H1 (cell line): Measurements from ENCODE around the gene NASP. TPM values are rescaled to one million over a fixed set of nuclear protein-coding genes. Genes with fewer than 3 reads are reported as not detected.

ENCODE experiments used
- CTCF ChIA-PET: fragments of 300-600 bp; sonication (Branson Sonifier 250); formaldehyde crosslinking; loops from one replicate; lab custom pipeline; 2021; ENCODE audit not compliant: partially characterized antibody; lab: Charles Lee
- POLR2A ChIA-PET: fragments of 300-600 bp; sonication (Branson Sonifier 250); formaldehyde crosslinking; loops from one replicate; lab custom pipeline; 2021; ENCODE audit warnings: inconsistent platforms; ENCODE audit not compliant: partially characterized antibody; lab: Charles Lee
- DNase-seq, 2 experiments: peaks; one replicate each; pipeline versions ENCODE4 v3.0.0 to v3.0.0-alpha.2; 2010 to 2022; ENCODE audit warnings: low spot score in 2 of 2, low read depth in 1 of 2, mixed read lengths in 1 of 2
- FAIRE-seq: peaks from 2 replicates; lab custom pipeline; 2011; peaks lifted over from hg19 to GRCh38; lab: Jason Lieb, UNC
- H2AFZ ChIP-seq: 2 replicates; pipeline ENCODE4 v1.8.1; 2012; ENCODE audit warnings: low read length, inconsistent platforms
- H2AK5ac ChIP-seq: 2 replicates; pipeline ENCODE4 v1.6.1; 2013; ENCODE audit warnings: low read depth, low read length
- H2BK120ac ChIP-seq: replicated peaks from 2 replicates; pipeline ENCODE3; 2013; ENCODE audit warnings: low read depth, low read length, inconsistent platforms
- H2BK12ac ChIP-seq: 2 replicates; pipeline ENCODE4 v1.6.1; 2013; ENCODE audit warnings: low read depth, low read length
- H2BK15ac ChIP-seq: 2 replicates; pipeline ENCODE4 v1.6.1; 2013; ENCODE audit warnings: low read length
- H2BK20ac ChIP-seq: 2 replicates; pipeline ENCODE4 v1.6.1; 2013; ENCODE audit warnings: low read length
- H2BK5ac ChIP-seq: 2 replicates; pipeline ENCODE4 v1.6.1; 2013; ENCODE audit warnings: low read depth, low read length
- H3K14ac ChIP-seq: 2 replicates; pipeline ENCODE4 v1.6.1; 2013; ENCODE audit warnings: inconsistent platforms; ENCODE audit not compliant: insufficient read length
- H3K18ac ChIP-seq: 2 replicates; pipeline ENCODE4 v1.6.1; 2013; ENCODE audit warnings: low read length; ENCODE audit errors: extremely low read depth
- H3K23ac ChIP-seq: 2 replicates; pipeline ENCODE4 v1.6.1; 2013; ENCODE audit warnings: inconsistent platforms; ENCODE audit not compliant: insufficient read length
- H3K23me2 ChIP-seq: 2 replicates; pipeline ENCODE4 v1.6.1; 2013; ENCODE audit warnings: low read depth, low read length
- H3K27ac ChIP-seq: 2 replicates; pipeline ENCODE4 v1.6.1; 2011; ENCODE audit warnings: low read depth, low read length, inconsistent platforms
- H3K27me3 ChIP-seq, 4 experiments: replicated peaks in 1 of 4; 1 replicate in 1 of 4; 2 replicates in 3 of 4; pipeline versions ENCODE4 v1.6.1 to v1.8.1; 2011 to 2013; ENCODE audit warnings: low read length in 3 of 4, mild to moderate bottlenecking in 3 of 4, inconsistent platforms in 2 of 4, mixed read lengths in 2 of 4, moderate library complexity in 1 of 4; ENCODE audit not compliant: control insufficient read depth in 3 of 4, insufficient read depth in 3 of 4; ENCODE audit errors: extremely low read depth in 1 of 4
- H3K36me3 ChIP-seq, 4 experiments: 2 replicates each; pipeline versions ENCODE4 v1.6.1 to v1.8.1; 2011 to 2013; ENCODE audit warnings: mild to moderate bottlenecking in 4 of 4, low read length in 3 of 4, moderate library complexity in 2 of 4, control low read depth in 1 of 4, inconsistent platforms in 1 of 4; ENCODE audit not compliant: insufficient read depth in 4 of 4, control insufficient read depth in 2 of 4
- H3K4ac ChIP-seq: replicated peaks from 2 replicates; pipeline ENCODE3; 2013; ENCODE audit warnings: low read length, low read depth, mixed read lengths, inconsistent platforms; ENCODE audit not compliant: insufficient read length
- H3K4me1 ChIP-seq, 4 experiments: replicated peaks in 1 of 4; 1 replicate in 1 of 4; 2 replicates in 3 of 4; pipeline versions ENCODE4 v1.6.1 to v1.8.1; 2011 to 2013; ENCODE audit warnings: low read length in 3 of 4, inconsistent platforms in 2 of 4, mixed read lengths in 1 of 4; ENCODE audit not compliant: insufficient read depth in 4 of 4, control insufficient read depth in 3 of 4
- H3K4me2 ChIP-seq, 2 experiments: 2 replicates each; pipeline versions ENCODE4 v1.6.1 to v1.8.1; 2011 to 2013; ENCODE audit warnings: low read depth in 2 of 2, low read length in 2 of 2, control low read depth in 1 of 2, inconsistent platforms in 1 of 2, mild to moderate bottlenecking in 1 of 2; ENCODE audit not compliant: insufficient read depth in 1 of 2
- H3K4me3 ChIP-seq, 4 experiments: fragments of 200-600, 300-600 bp in 1 of 4; sonication (generic), shearing (Covaris generic), sonication (Bioruptor Twin) in 1 of 4; 2 replicates each; pipeline versions ENCODE4 v1.5.1 to v1.8.1; 2011 to 2016; ENCODE audit warnings: low read length in 4 of 4, low read depth in 3 of 4, control low read depth in 2 of 4, inconsistent platforms in 2 of 4, mild to moderate bottlenecking in 2 of 4, mixed read lengths in 1 of 4, moderate library complexity in 1 of 4; ENCODE audit not compliant: insufficient read depth in 2 of 4; ENCODE audit errors: extremely low read depth in 1 of 4
- H3K56ac ChIP-seq: replicated peaks from 2 replicates; pipeline ENCODE3; 2013; ENCODE audit warnings: low read depth, mild to moderate bottlenecking, mixed read lengths, low read length, inconsistent platforms; ENCODE audit not compliant: insufficient read length
- H3K79me1 ChIP-seq: 2 replicates; pipeline ENCODE4 v1.6.1; 2013; ENCODE audit warnings: low read depth, low read length, control low read depth
- H3K79me2 ChIP-seq, 2 experiments: 2 replicates each; pipeline versions ENCODE4 v1.6.1 to v1.8.1; 2012 to 2013; ENCODE audit warnings: low read length in 2 of 2, mild to moderate bottlenecking in 2 of 2, inconsistent platforms in 1 of 2; ENCODE audit not compliant: insufficient read depth in 2 of 2, control insufficient read depth in 1 of 2
- H3K9ac ChIP-seq, 4 experiments: replicated peaks in 1 of 4; 1 replicate in 1 of 4; 2 replicates in 3 of 4; pipeline versions ENCODE4 v1.6.1 to v1.8.1; 2011 to 2013; ENCODE audit warnings: low read depth in 3 of 4, low read length in 3 of 4, control low read depth in 2 of 4, mild to moderate bottlenecking in 2 of 4, moderate library complexity in 2 of 4, inconsistent platforms in 1 of 4; ENCODE audit errors: extremely low read depth in 1 of 4
- H3K9me3 ChIP-seq, 2 experiments: 2 replicates each; pipeline versions ENCODE4 v1.6.1 to v1.8.1; 2012 to 2013; ENCODE audit warnings: mild to moderate bottlenecking in 2 of 2, moderate library complexity in 2 of 2, control low read depth in 1 of 2, inconsistent platforms in 1 of 2, low read depth in 1 of 2, low read length in 1 of 2, mixed read lengths in 1 of 2; ENCODE audit not compliant: insufficient read depth in 2 of 2
- H4K20me1 ChIP-seq, 2 experiments: replicated peaks in 1 of 2; 2 replicates each; pipeline versions ENCODE3 to v1.8.1; 2011 to 2013; ENCODE audit warnings: inconsistent platforms in 2 of 2, low read length in 2 of 2, mild to moderate bottlenecking in 1 of 2; ENCODE audit not compliant: insufficient read depth in 2 of 2, control insufficient read depth in 1 of 2
- H4K5ac ChIP-seq: 2 replicates; pipeline ENCODE4 v1.6.1; 2013; ENCODE audit warnings: low read length, low read depth, mixed read lengths, inconsistent platforms; ENCODE audit not compliant: insufficient read length
- H4K8ac ChIP-seq: 2 replicates; pipeline ENCODE4 v1.8.0; 2013; ENCODE audit warnings: mild to moderate bottlenecking, moderate library complexity, low read length, inconsistent platforms; ENCODE audit not compliant: insufficient read depth; ENCODE audit errors: extremely low read depth
- H4K91ac ChIP-seq: replicated peaks from 2 replicates; pipeline ENCODE3; 2013; ENCODE audit warnings: low read length, mixed read lengths, inconsistent platforms; ENCODE audit not compliant: insufficient read length
- BCL11A ChIP-seq, 2 experiments: IDR thresholded peaks; one replicate each; pipeline ENCODE4 v1.6.1; 2011; ENCODE audit warnings: low read depth in 2 of 2, low read length in 2 of 2, mild to moderate bottlenecking in 2 of 2
- CTBP2 ChIP-seq: IDR thresholded peaks from 2 replicates; pipeline ENCODE4 v1.7.0; 2011; ENCODE audit warnings: borderline replicate concordance, mild to moderate bottlenecking, moderate library complexity, mixed read lengths, low read length; ENCODE audit not compliant: insufficient read depth, insufficient read length
- EZH2 ChIP-seq: fragments of 200-600 bp; sonication (generic); IDR thresholded peaks from 2 replicates; pipeline ENCODE4 v1.7.1; 2012; ENCODE audit warnings: low read depth, mild to moderate bottlenecking, moderate library complexity, low read length, inconsistent platforms; ENCODE audit not compliant: severe bottlenecking
- FOSL1 ChIP-seq: IDR thresholded peaks from 2 replicates; pipeline ENCODE4 v1.6.1; 2011; ENCODE audit warnings: mild to moderate bottlenecking, low read depth, low read length, moderate library complexity; ENCODE audit not compliant: insufficient read depth
- JUN ChIP-seq: IDR thresholded peaks from 2 replicates; pipeline ENCODE4 v1.6.1; 2011; ENCODE audit warnings: low read depth, mild to moderate bottlenecking, improper control_type of control experiment, low read length
- KDM1A ChIP-seq: fragments of 200-600, 300-600 bp; sonication (generic); IDR thresholded peaks from 2 replicates; pipeline ENCODE4 v1.7.1; 2016; ENCODE audit warnings: mild to moderate bottlenecking, low read length, borderline replicate concordance
- POU5F1 ChIP-seq: IDR thresholded peaks from 2 replicates; pipeline ENCODE4 v1.6.1; 2011; ENCODE audit warnings: low read depth, mild to moderate bottlenecking, low read length, moderate library complexity
- SAP30 ChIP-seq: fragments of 300-600 bp; sonication (generic); IDR thresholded peaks from 2 replicates; pipeline ENCODE4 v1.7.1; 2012; ENCODE audit warnings: low read length, moderate library complexity, mild to moderate bottlenecking, inconsistent platforms; ENCODE audit not compliant: insufficient read depth, insufficient replicate concordance
- SP1 ChIP-seq: IDR thresholded peaks from 2 replicates; pipeline ENCODE4 v1.6.1; 2011; ENCODE audit warnings: low read depth, low read length
- SRF ChIP-seq: IDR thresholded peaks from 2 replicates; pipeline ENCODE4 v1.6.1; 2011; ENCODE audit warnings: mild to moderate bottlenecking, low read depth, low read length, moderate library complexity
- TAF1 ChIP-seq: IDR thresholded peaks from 2 replicates; pipeline ENCODE4 v1.6.1; 2011; ENCODE audit warnings: mild to moderate bottlenecking, low read depth, low read length
- TEAD4 ChIP-seq: IDR thresholded peaks from 2 replicates; pipeline ENCODE4 v1.6.1; 2012; ENCODE audit warnings: low read depth, low read length, inconsistent platforms, mixed read lengths
- WGBS, 2 experiments: shearing (Covaris generic) in 1 of 2; methylation state at CpG; one replicate each; pipeline versions ENCODE4 v1.1.6 to v1.1.7; 2013 to 2015; ENCODE audit warnings: low lambda C conversion rate in 2 of 2, mixed read lengths in 2 of 2, inconsistent platforms in 1 of 2, low coverage in 1 of 2, missing lambda C conversion rate in 1 of 2; ENCODE audit not compliant: insufficient replicate concordance in 2 of 2, insufficient coverage in 1 of 2, insufficient read length in 1 of 2; ENCODE audit errors: extremely low coverage in 1 of 2, missing lambda C conversion rate in 1 of 2; 5-methylcytosine and 5-hydroxymethylcytosine counted together
- polyA plus RNA-seq, 7 experiments: library from polyadenylated mRNA; depleted of rRNA in 3 of 7; stranded (reverse) in 5 of 7; unstranded in 2 of 7; fragments of >200 nt in 5 of 7; fragments of 200-250 nt in 2 of 7; gene quantifications; 1 replicate in 5 of 7; 2 replicates in 1 of 7; 4 replicates in 1 of 7; pipeline versions ENCODE4 v1.2.1 to v1.2.3, GENCODE V29; 2011 to 2013; ENCODE audit warnings: missing spikeins in 2 of 7, mixed read lengths in 2 of 7
- total RNA-seq: library from RNA; stranded (reverse); fragmentation: NEBNext Ultra II Directional; extraction: Animal tissue kit (Norgen Biotek cat#: 25700); gene quantifications from 2 replicates; pipeline ENCODE4 v1.2.1, GENCODE V29; 2021

The NASP gene
- total and polyA plus RNA-seq, 2 of the 8 experiments (the other 6 are each of a cell fraction or from before 2014, with no cell fraction given) = 263 to 647 TPM

DNA sequence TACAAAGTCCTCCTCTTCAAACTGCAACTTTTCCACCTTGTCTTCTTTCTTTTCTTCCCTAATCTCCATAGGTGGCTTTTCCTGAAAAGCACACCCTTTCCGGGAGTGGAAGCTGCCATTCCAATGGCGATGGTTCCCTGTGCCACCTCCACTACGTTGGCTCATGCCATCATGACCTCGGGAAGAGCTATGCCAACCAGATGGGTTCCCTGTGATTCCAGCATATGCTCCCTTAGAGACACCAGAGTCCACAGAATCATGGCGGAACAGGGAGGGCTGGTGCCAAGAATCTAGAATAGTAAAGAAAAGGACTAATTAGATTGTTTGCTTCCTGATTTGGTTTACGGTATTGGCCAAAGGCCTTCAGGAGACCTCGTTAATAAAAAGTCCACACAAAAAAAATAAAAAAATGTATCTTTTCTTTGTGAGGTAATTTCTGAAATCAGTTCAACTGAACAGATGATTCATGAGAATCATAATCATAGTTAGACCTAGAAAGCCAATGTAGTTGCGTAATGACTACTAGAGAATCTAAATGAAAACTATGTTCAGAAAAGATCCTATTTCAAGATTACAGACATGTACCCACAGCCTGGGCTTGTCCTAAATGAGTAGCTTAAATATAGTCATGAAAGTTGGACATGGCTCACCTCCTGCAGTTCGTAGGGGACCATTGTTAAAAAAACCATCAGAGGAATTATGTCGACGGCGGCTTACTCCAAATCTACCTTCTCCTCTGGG, 70.9 kb downstream of the NASP start:
- FAIRE-seq = no peak
- peaks cover 32 to 97% (median 70%) of the 10 kb centered on the region in 4 experiments for H3K36me3 ChIP-seq
- H3K4me2 ChIP-seq = no peak overlapping the region
- H3K56ac ChIP-seq = no peak overlapping the region
- CTCF ChIA-PET = no interaction called here
- WGBS, 2 experiments = 95% methylated on average over 12 of the region's 12 CpGs; no CpG with 5 or more reads in 1 of the 2 experiments
- H3K4me3 ChIP-seq = no peak overlapping the region
- H2BK5ac ChIP-seq = no peak overlapping the region
- no peak overlapping the region for H3K9ac ChIP-seq
- no peak for DNase-seq
- H3K18ac ChIP-seq = no peak overlapping the region
- no peaks in the 10 kb centered on the region for H3K27me3 ChIP-seq
- H4K8ac ChIP-seq = no peak overlapping the region
- no peak overlapping the region for H2BK20ac ChIP-seq
- no peak overlapping the region for H4K91ac ChIP-seq
- no peak overlapping the region for H3K27ac ChIP-seq
- H2BK120ac ChIP-seq = no peak overlapping the region
- H3K79me2 ChIP-seq = peaks cover 0 to 17% of the 10 kb centered on the region in 2 experiments; a peak in 3 of 4 replicates
- H3K4ac ChIP-seq = no peak overlapping the region
- H2BK12ac ChIP-seq = no peak overlapping the region
- no peak overlapping the region for H3K14ac ChIP-seq
- peaks cover 3% of the 10 kb centered on the region; the same call in 1 of the 2 replicates for H3K79me1 ChIP-seq
- H3K23me2 ChIP-seq = no peaks in the 10 kb centered on the region
- H2AFZ ChIP-seq = no peak overlapping the region
- H3K9me3 ChIP-seq = no peaks in the 10 kb centered on the region
- H2AK5ac ChIP-seq = no peak overlapping the region
- POLR2A ChIA-PET = interaction anchor here (1.2 to 1.5 kb wide), 3 partner anchors 27 to 70 kb away, joined by 3 to 4 read pairs (median 3); no protein-coding TSS in a partner anchor
- H2BK15ac ChIP-seq = no peak overlapping the region
- H4K5ac ChIP-seq = no peak overlapping the region
- H3K4me1 ChIP-seq = no peaks in the 10 kb centered on the region
- H3K23ac ChIP-seq = no peak overlapping the region
- peaks cover 2 to 6% of the 10 kb centered on the region in 2 experiments for H4K20me1 ChIP-seq
- no peak for TF ChIP-seq CTBP2
- TF ChIP-seq BCL11A (IDR thresholded peaks at IDR 0.05; ENCODE audit: low read depth in 2 of 2, low read length in 2 of 2) = no peak
- TF ChIP-seq FOSL1 = no peak
- no peak for TF ChIP-seq SP1
- TF ChIP-seq KDM1A = no peak
- no peak for TF ChIP-seq TEAD4
- TF ChIP-seq SAP30 = no peak
- TF ChIP-seq EZH2 = no peak
- TF ChIP-seq TAF1 = no peak
- no peak for TF ChIP-seq SRF
- no peak for TF ChIP-seq JUN
- TF ChIP-seq POU5F1 = no peak
